ENCODE measurements around the gene HIPK4. TPM values are rescaled to one million over a fixed set of nuclear protein-coding genes. Genes with fewer than 3 reads are reported as not detected.
"Not testable (repeated sequence)": the region's sequence is repeated elsewhere in the genome, so short reads cannot be mapped to it uniquely, and the experiment has no call there.

HIPK4 gene
- polyA plus RNA-seq, 3 donors, result 0.09 TPM; not detected in 2

DNA sequence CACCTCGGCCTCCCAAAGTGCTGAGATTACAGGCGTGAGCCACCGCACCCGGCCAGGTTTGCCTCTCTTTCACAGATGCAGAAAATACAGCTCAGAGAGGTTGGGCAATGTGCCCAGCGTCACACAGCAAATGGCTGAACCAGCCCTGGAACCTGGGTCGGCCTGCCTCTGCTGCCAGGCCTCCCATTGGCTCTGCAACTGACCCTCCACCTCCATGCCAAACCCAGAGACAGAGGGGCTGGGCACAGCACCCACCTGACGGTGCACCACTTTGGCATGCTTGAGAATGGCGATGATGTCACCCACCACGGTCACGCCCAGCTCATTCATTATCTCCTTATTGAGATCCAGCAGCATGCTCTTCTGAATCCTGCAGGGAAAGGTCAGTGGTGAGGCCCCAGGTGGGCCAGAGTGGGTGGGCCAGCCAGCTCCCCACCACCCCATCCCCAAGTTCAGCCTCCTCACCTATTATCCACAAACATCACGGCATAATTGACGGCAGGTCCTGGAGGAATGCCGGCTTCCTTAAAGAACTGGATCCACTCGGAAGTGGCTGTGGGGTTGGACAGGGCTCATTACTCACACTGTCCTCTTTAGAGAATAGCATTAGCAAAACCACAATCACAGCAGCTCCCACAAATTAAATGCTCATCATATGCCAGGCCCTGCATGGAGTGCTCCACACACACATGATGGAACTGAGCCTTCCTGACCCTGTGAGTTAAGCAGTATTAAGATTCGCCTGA is 54.0 kb downstream of the HIPK4 start:
- TF ChIP-seq, protein P1, sequence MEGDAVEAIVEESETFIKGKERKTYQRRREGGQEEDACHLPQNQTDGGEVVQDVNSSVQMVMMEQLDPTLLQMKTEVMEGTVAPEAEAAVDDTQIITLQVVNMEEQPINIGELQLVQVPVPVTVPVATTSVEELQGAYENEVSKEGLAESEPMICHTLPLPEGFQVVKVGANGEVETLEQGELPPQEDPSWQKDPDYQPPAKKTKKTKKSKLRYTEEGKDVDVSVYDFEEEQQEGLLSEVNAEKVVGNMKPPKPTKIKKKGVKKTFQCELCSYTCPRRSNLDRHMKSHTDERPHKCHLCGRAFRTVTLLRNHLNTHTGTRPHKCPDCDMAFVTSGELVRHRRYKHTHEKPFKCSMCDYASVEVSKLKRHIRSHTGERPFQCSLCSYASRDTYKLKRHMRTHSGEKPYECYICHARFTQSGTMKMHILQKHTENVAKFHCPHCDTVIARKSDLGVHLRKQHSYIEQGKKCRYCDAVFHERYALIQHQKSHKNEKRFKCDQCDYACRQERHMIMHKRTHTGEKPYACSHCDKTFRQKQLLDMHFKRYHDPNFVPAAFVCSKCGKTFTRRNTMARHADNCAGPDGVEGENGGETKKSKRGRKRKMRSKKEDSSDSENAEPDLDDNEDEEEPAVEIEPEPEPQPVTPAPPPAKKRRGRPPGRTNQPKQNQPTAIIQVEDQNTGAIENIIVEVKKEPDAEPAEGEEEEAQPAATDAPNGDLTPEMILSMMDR (IDR thresholded peaks at IDR 0.05), result no peak
- Mint-ChIP-seq H3K36me3 (peaks cover 63 to 85% of the 10 kb centered on the region in 2 donors), H3K4me3 (no peak overlapping the region), H3K9me3 (peaks cover 0 to 1% (median 0%) of the 10 kb centered on the region in 7 donors), H3K27me3 (ENCODE audit: low read depth in 3 of 3) (peaks cover 0 to 2% (median 0%) of the 10 kb centered on the region in 3 donors), H3K4me1 (no peaks in the 10 kb centered on the region), H3K27ac (no peak overlapping the region)
- H3K9me3 ChIP-seq (replicated peaks in 1 of 2; ENCODE audit: control insufficient read depth in 1 of 2, insufficient read depth in 1 of 2, low read length in 2 of 2), result no peaks in the 10 kb centered on the region
- H3K36me3 ChIP-seq (replicated peaks in 1 of 2; ENCODE audit: control insufficient read depth in 1 of 2, insufficient read depth in 2 of 2, low read length in 2 of 2), result peaks cover 61 to 78% of the 10 kb centered on the region in 2 donors
- H3K79me2 ChIP-seq (ENCODE audit: insufficient read depth, low read length), result peaks cover 5% of the 10 kb centered on the region
- no peak overlapping the region for H2AFZ ChIP-seq (ENCODE audit: insufficient read depth, low read depth, low read length, poor library complexity, severe bottlenecking)
- H3K27me3 ChIP-seq (ENCODE audit: control insufficient read depth in 2 of 2, insufficient read depth in 2 of 2, low read length in 2 of 2), result no peaks in the 10 kb centered on the region
- H3K4me3 ChIP-seq (replicated peaks in 1 of 3; ENCODE audit: low read depth in 2 of 3, low read length in 3 of 3), result no peak overlapping the region
- no peak for DNase-seq
- intact Hi-C loops (cut with micrococcal nuclease), result no loop called here
- WGBS (ENCODE audit: insufficient coverage), result 96% methylated on average over 12 of the region's 15 CpGs
- H3K9ac ChIP-seq (ENCODE audit: insufficient read depth, low read length, poor library complexity, severe bottlenecking), result no peak overlapping the region
- no peak overlapping the region for H3K4me2 ChIP-seq (replicated peaks; ENCODE audit: extremely low read depth, low read length, poor library complexity, severe bottlenecking)
- H3K4me1 ChIP-seq (ENCODE audit: control insufficient read depth in 1 of 2, insufficient read depth in 2 of 2, low read length in 2 of 2), result no peaks in the 10 kb centered on the region
- H4K20me1 ChIP-seq (ENCODE audit: insufficient read depth, low read length), result no peaks in the 10 kb centered on the region
- peak overlapping the region in 1 of 2 donors; percentile 5 for H3K27ac ChIP-seq (ENCODE audit: low read depth in 1 of 2, low read length in 2 of 2)

DNA sequence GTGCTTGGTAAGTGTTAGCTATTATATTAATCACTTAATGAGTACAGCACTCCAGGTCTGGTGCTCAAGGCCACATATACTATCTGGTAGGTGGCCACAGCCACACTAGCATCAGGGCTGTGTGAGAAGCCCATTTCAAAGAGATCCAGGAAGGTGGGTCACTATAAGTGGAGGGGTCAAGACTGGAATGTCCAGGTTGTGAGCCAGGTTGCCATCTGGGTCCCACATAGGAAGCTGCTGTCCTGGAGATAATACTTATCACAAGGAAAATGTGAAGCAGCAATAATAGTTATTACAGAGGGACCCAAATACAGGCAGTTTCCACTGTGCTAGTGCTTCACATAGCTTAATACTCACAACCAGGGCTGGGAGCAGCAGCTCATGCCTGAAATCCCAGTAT is 54.9 kb downstream of the HIPK4 start:
- peaks cover 66 to 78% of the 10 kb centered on the region in 2 donors for H3K36me3 ChIP-seq (replicated peaks in 1 of 2; ENCODE audit: control insufficient read depth in 1 of 2, insufficient read depth in 2 of 2, low read length in 2 of 2)

DNA sequence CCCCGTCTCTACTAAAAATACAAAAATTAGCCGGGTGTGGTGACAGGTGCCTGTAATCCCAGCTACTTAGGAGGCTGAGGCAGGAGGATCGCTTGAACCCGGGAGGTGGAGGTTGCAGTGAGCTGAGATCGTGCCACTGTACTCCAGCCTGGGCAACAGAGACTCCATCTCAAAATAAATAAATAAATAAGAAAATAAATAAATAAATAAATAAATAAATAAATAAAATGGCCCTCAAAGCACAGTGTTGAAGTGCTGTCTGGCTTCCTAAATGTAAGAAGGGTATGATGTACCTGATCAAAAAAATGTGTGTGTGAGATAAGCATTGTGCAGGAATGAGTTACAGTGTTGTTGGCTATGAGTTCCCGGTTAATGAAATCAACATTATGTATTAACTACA is 56.9 kb downstream of the HIPK4 start:
- H3K36me3 ChIP-seq (replicated peaks in 1 of 2; ENCODE audit: control insufficient read depth in 1 of 2, insufficient read depth in 2 of 2, low read length in 2 of 2), result peaks cover 78 to 84% of the 10 kb centered on the region in 2 donors
- DNase-seq; H3K4me1 ChIP-seq (ENCODE audit: control insufficient read depth in 1 of 2, insufficient read depth in 2 of 2, low read length in 2 of 2); H2AFZ ChIP-seq (ENCODE audit: insufficient read depth, low read depth, low read length, poor library complexity, severe bottlenecking); H3K9ac ChIP-seq (ENCODE audit: insufficient read depth, low read length, poor library complexity, severe bottlenecking); H3K27me3 Mint-ChIP-seq (ENCODE audit: low read depth in 3 of 3); H3K27ac ChIP-seq (ENCODE audit: low read depth in 1 of 2, low read length in 2 of 2); H3K27ac Mint-ChIP-seq; H3K27me3 ChIP-seq (ENCODE audit: control insufficient read depth in 2 of 2, insufficient read depth in 2 of 2, low read length in 2 of 2); H3K9me3 ChIP-seq (replicated peaks in 1 of 2; ENCODE audit: control insufficient read depth in 1 of 2, insufficient read depth in 1 of 2, low read length in 2 of 2); H3K4me3 Mint-ChIP-seq; H3K4me3 ChIP-seq (replicated peaks in 1 of 3; ENCODE audit: low read depth in 2 of 3, low read length in 3 of 3); H3K79me2 ChIP-seq (ENCODE audit: insufficient read depth, low read length); H3K4me1 Mint-ChIP-seq; H3K4me2 ChIP-seq (replicated peaks; ENCODE audit: extremely low read depth, low read length, poor library complexity, severe bottlenecking); H4K20me1 ChIP-seq (ENCODE audit: insufficient read depth, low read length); intact Hi-C loops (cut with micrococcal nuclease); H3K9me3 Mint-ChIP-seq: not testable (repeated sequence)
- no CpG with 5 or more reads among the region's 6 CpGs for WGBS (ENCODE audit: insufficient coverage)
- peaks cover 65 to 89% of the 10 kb centered on the region in 2 donors for H3K36me3 Mint-ChIP-seq

More for the DNA sequence above, 54.9 kb downstream of the HIPK4 start:
- Mint-ChIP-seq H3K4me3 (no peak overlapping the region), H3K27ac (peak overlapping the region in 1 of 7 donors; percentile 41), H3K36me3 (peaks cover 64 to 86% of the 10 kb centered on the region in 2 donors), H3K27me3 (ENCODE audit: low read depth in 3 of 3) (no peaks in the 10 kb centered on the region), H3K9me3 (peaks cover 0 to 1% (median 0%) of the 10 kb centered on the region in 7 donors), H3K4me1 (no peaks in the 10 kb centered on the region)
- Histone ChIP-seq H3K27ac (ENCODE audit: low read depth in 1 of 2, low read length in 2 of 2) (no peak overlapping the region), H3K27me3 (ENCODE audit: control insufficient read depth in 2 of 2, insufficient read depth in 2 of 2, low read length in 2 of 2) (no peaks in the 10 kb centered on the region), H3K4me2 (replicated peaks; ENCODE audit: extremely low read depth, low read length, poor library complexity, severe bottlenecking) (no peak overlapping the region), H3K79me2 (ENCODE audit: insufficient read depth, low read length) (peaks cover 5% of the 10 kb centered on the region), H3K4me1 (ENCODE audit: control insufficient read depth in 1 of 2, insufficient read depth in 2 of 2, low read length in 2 of 2) (no peaks in the 10 kb centered on the region), H3K9ac (ENCODE audit: insufficient read depth, low read length, poor library complexity, severe bottlenecking) (no peak overlapping the region), H2AFZ (ENCODE audit: insufficient read depth, low read depth, low read length, poor library complexity, severe bottlenecking) (no peak overlapping the region), H3K4me3 (replicated peaks in 1 of 3; ENCODE audit: low read depth in 2 of 3, low read length in 3 of 3) (no peak overlapping the region), H3K9me3 (replicated peaks in 1 of 2; ENCODE audit: control insufficient read depth in 1 of 2, insufficient read depth in 1 of 2, low read length in 2 of 2) (no peaks in the 10 kb centered on the region), H4K20me1 (ENCODE audit: insufficient read depth, low read length) (no peaks in the 10 kb centered on the region)
- no peak for DNase-seq
- intact Hi-C loops (cut with micrococcal nuclease), result no loop called here
- TF ChIP-seq, protein P1 (IDR thresholded peaks at IDR 0.05), result no peak

All from CD14-positive monocyte (primary cell).